GM12874 (cell line): Measurements from ENCODE around the gene STAT4.

Experiments used
- CTCF ChIP-seq: IDR thresholded peaks from 2 replicates; pipeline ENCODE4 v1.5.1; 2011; ENCODE audit warnings: low read depth, mild to moderate bottlenecking, control low read depth, low read length, moderate library complexity; ENCODE audit not compliant: insufficient read depth

The STAT4 gene

GRCh38 chr2:191180276-191180675, 29.5 kb upstream of the STAT4 start:
- TF ChIP-seq CTCF, result no peak

GRCh38 chr2:191178806-191179514, 28.2 kb upstream of the STAT4 start:
- TF ChIP-seq CTCF, result no peak

- no peak for TF ChIP-seq CTCF
These were observed 27.2 kb upstream of the STAT4 start for GRCh38 chr2:191177751-191178736.

GRCh38 chr2:191176801-191177438, 26.1 kb upstream of the STAT4 start:
- no peak for TF ChIP-seq CTCF

- no peak for TF ChIP-seq CTCF
These were observed 25.5 kb upstream of the STAT4 start for GRCh38 chr2:191176305-191176704.

- TF ChIP-seq CTCF, result no peak
These were observed 23.6 kb upstream of the STAT4 start for GRCh38 chr2:191174442-191174841.

GRCh38 chr2:191173206-191173605, 22.4 kb upstream of the STAT4 start:
- TF ChIP-seq CTCF, result no peak
